Kidney (tissue), 14 donors: ENCODE measurements around the gene IQCM. TPM values are rescaled to one million over a fixed set of nuclear protein-coding genes. Genes with fewer than 3 reads are reported as not detected.

Experiments used
- DNase-seq, 5 donors: peaks; one replicate each; pipeline ENCODE4 v3.0.0-alpha.2; 2013 to 2020
- FAIRE-seq: peaks from 2 replicates; lab custom pipeline; 2012; peaks lifted over from hg19 to GRCh38; lab: Jason Lieb, UNC
- H3K27ac ChIP-seq, 2 donors: one replicate each; pipeline ENCODE4 v1.7.0; 2013; ENCODE audit warnings: low read depth in 2 of 2, low read length in 2 of 2, inconsistent platforms in 1 of 2
- H3K27me3 ChIP-seq: one replicate; pipeline ENCODE4 v1.7.1; 2013; ENCODE audit warnings: low read length, inconsistent platforms; ENCODE audit not compliant: control insufficient read depth, insufficient read depth
- H3K36me3 ChIP-seq, 3 donors: one replicate each; pipeline versions ENCODE4 v1.7.0 to v1.7.1; 2013; ENCODE audit warnings: low read length in 3 of 3, control low read depth in 1 of 3, inconsistent platforms in 1 of 3; ENCODE audit not compliant: insufficient read depth in 3 of 3, control insufficient read depth in 2 of 3
- H3K4me1 ChIP-seq, 3 donors: one replicate each; pipeline versions ENCODE4 v1.7.0 to v1.7.1; 2013; ENCODE audit warnings: low read length in 3 of 3, inconsistent platforms in 1 of 3, low read depth in 1 of 3; ENCODE audit not compliant: control insufficient read depth in 2 of 3, insufficient read depth in 2 of 3
- H3K4me3 ChIP-seq, 3 donors: one replicate each; pipeline versions ENCODE4 v1.7.0 to v1.8.1; 2013; ENCODE audit warnings: low read length in 3 of 3, control low read depth in 1 of 3, inconsistent platforms in 1 of 3
- H3K9ac ChIP-seq, 3 donors: one replicate each; pipeline versions ENCODE4 v1.7.0 to v1.7.1; 2013; ENCODE audit warnings: low read length in 3 of 3, control low read depth in 1 of 3, inconsistent platforms in 1 of 3
- H3K9me3 ChIP-seq, 3 donors: one replicate each; pipeline versions ENCODE4 v1.7.0 to v1.7.1; 2013; ENCODE audit warnings: low read length in 3 of 3, control low read depth in 1 of 3, inconsistent platforms in 1 of 3; ENCODE audit not compliant: control insufficient read depth in 2 of 3, insufficient read depth in 1 of 3
- intact Hi-C: fragments of 100-400 bp; cut with DNase I; formaldehyde crosslinking; loops from one replicate; pipeline ENCODE4 v1.11.1; 2022
- polyA plus RNA-seq: library from polyadenylated mRNA; stranded (reverse); fragments of 350-450 nt; fragmentation: Illumina TruSeq; extraction: RNeasy Lipid Tissue Mini Kit (QIAGEN cat#74804); gene quantifications from one replicate; pipeline ENCODE4 v1.2.3, GENCODE V29; 2014; ENCODE audit warnings: low read depth, low replicate concordance; ENCODE audit not compliant: insufficient read depth
- total RNA-seq: library from RNA; stranded (reverse); fragmentation: NEBNext Ultra II Directional; extraction: Animal tissue kit (Norgen Biotek cat#: 25700); gene quantifications from one replicate; pipeline ENCODE4 v1.2.1, GENCODE V29; 2021
- TF ChIP-seq, protein P1 (sequence below): IDR thresholded peaks from 3 replicates; pipeline ENCODE4 v1.5.1; 2012; ENCODE audit warnings: mild to moderate bottlenecking, moderate library complexity, borderline replicate concordance; ENCODE audit not compliant: insufficient read depth; ENCODE audit errors: extremely low read depth
- donor health status: control.
- donor health status: control.
- donor health status: control.
- donor health status: control.
- donor health status: control.
- donor health status: DM: yes; HTN: yes; CAD: no.
- donor health status: Normal renal cell carcinoma (clear cell type).

IQCM gene
- total and polyA plus RNA-seq, 2 donors from 2014 or later, result not detected

DNA sequence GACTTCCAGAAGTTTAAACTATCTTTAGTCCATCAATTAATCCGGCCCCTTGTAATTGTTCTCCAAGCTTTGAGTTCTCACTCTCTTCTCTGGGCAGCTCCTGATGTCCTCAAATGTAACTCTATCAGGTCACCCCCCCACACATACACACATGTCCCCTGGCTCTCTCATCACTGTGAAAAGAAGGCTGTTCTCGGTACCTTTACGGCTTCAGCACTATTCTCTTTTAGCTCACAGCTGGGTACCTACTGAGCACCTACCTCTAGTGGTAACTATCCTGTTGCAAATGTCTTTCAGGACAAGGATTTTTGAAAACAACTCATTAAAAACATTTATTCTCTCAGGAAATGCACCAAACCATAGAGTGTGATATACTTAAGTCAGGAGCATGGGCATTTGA, 115.4 kb downstream of the IQCM start:
- FAIRE-seq, result no peak
- TF ChIP-seq, protein P1, sequence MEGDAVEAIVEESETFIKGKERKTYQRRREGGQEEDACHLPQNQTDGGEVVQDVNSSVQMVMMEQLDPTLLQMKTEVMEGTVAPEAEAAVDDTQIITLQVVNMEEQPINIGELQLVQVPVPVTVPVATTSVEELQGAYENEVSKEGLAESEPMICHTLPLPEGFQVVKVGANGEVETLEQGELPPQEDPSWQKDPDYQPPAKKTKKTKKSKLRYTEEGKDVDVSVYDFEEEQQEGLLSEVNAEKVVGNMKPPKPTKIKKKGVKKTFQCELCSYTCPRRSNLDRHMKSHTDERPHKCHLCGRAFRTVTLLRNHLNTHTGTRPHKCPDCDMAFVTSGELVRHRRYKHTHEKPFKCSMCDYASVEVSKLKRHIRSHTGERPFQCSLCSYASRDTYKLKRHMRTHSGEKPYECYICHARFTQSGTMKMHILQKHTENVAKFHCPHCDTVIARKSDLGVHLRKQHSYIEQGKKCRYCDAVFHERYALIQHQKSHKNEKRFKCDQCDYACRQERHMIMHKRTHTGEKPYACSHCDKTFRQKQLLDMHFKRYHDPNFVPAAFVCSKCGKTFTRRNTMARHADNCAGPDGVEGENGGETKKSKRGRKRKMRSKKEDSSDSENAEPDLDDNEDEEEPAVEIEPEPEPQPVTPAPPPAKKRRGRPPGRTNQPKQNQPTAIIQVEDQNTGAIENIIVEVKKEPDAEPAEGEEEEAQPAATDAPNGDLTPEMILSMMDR, result no peak

DNA sequence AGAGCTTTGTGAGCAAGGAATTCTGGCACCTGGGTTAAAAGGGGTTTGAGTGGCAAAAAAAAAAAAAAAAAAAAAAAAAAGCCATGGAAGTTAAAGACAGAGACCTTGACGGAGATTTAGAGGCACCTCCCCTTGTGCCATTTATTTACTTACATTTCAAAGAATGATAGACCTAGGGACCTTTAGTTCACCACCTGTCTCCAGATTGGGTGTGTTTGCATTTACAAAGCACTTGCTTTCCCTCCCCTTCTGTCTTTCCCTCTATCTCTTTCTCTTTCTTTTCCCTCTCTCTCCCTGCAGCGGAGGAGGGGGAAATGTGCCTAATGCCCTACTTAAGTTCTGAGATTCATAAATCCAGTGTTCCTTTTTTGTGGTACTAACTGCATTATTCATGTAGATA, 116.0 kb downstream of the IQCM start:
- H3K27me3 ChIP-seq, result no peaks in the 10 kb centered on the region
- H3K4me3 ChIP-seq, result no peak overlapping the region
- H3K27ac ChIP-seq, result no peak overlapping the region
- no peak overlapping the region for H3K9ac ChIP-seq
- H3K36me3 ChIP-seq, result no peaks in the 10 kb centered on the region
- no peaks in the 10 kb centered on the region for H3K4me1 ChIP-seq
- intact Hi-C loops, result no loop called here
- FAIRE-seq, result no peak
- no peaks in the 10 kb centered on the region for H3K9me3 ChIP-seq
- DNase-seq, result no peak
- TF ChIP-seq, protein P1, result no peak

More for the DNA sequence above, 115.4 kb downstream of the IQCM start:
- H3K27me3 ChIP-seq, result no peaks in the 10 kb centered on the region
- H3K36me3 ChIP-seq, result no peaks in the 10 kb centered on the region
- H3K4me3 ChIP-seq, result no peak overlapping the region
- no peak overlapping the region for H3K27ac ChIP-seq
- no peaks in the 10 kb centered on the region for H3K9me3 ChIP-seq
- no peak overlapping the region for H3K9ac ChIP-seq
- intact Hi-C loops, result no loop called here
- no peak for DNase-seq
- no peaks in the 10 kb centered on the region for H3K4me1 ChIP-seq

DNA sequence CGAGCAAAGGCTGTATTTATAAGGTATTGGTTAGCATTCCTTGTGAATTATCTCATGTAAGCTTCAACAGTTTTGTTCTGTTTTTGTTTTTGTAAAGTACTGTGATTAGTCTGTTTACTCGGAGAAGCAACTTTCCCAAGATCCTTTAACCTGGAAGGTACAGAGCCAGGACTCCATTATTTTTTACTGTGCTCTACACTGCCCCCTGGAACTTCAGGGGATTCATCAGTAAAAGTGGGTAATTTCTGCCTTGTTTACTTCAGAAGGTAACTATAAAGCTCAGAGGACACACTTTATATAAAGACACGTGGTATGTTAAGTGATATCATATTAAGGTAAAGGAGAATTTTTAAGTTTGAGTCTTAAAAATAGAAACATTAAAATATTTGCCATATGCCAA, 124.9 kb downstream of the IQCM start:
- TF ChIP-seq, protein P1, result no peak
- no peaks in the 10 kb centered on the region for H3K9me3 ChIP-seq
- H3K4me1 ChIP-seq, result no peaks in the 10 kb centered on the region
- DNase-seq (no peak), FAIRE-seq (no peak)
- no peak overlapping the region for H3K4me3 ChIP-seq
- no peak overlapping the region for H3K27ac ChIP-seq
- H3K36me3 ChIP-seq, result no peaks in the 10 kb centered on the region
- no peak overlapping the region for H3K9ac ChIP-seq
- intact Hi-C loops, result no loop called here
- no peaks in the 10 kb centered on the region for H3K27me3 ChIP-seq

DNA sequence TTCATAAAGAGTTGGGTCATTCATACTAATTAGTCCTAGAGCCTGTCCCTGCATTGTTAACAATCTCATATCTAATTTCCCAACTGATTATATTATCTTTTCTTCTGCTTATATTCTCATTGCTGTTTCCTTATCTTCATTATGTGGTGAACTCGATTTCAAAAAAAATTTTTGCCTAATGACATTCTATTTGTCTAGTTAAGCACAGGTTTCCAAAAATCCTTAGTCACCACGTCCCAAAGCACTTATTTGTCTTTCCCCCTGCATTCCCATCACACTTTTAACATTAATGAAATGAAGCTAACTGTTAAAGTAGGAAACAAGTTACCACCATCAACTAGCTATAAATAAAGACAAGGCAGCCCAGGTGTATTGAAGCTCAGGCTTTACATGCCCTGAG, 131.1 kb downstream of the IQCM start:
- intact Hi-C loops, result no loop called here
- TF ChIP-seq, protein P1, result no peak
- Histone ChIP-seq H3K36me3 (no peaks in the 10 kb centered on the region), H3K9me3 (no peaks in the 10 kb centered on the region), H3K4me3 (no peak overlapping the region), H3K27ac (no peak overlapping the region), H3K9ac (no peak overlapping the region), H3K27me3 (no peaks in the 10 kb centered on the region), H3K4me1 (no peaks in the 10 kb centered on the region)
- DNase-seq (no peak), FAIRE-seq (no peak)
